Left renal cortex interstitium (tissue), 4 donors: Measurements from ENCODE around the gene TRAK2. TPM values are rescaled to one million over a fixed set of nuclear protein-coding genes. Genes with fewer than 3 reads are reported as not detected.
A peak's percentile ranks its signal among the peaks of the same experiment; 100 is the strongest.

Experiments used
- DNase-seq, 4 donors: peaks; one replicate each; pipeline ENCODE4 v3.0.0-alpha.2; 2013; ENCODE audit warnings: low read depth in 4 of 4, low spot score in 2 of 4, missing footprints in 1 of 4
- polyA plus RNA-seq, 4 donors: library from polyadenylated mRNA; unstranded; fragments of 120-200 nt; gene quantifications; one replicate each; pipeline ENCODE4 v1.2.1, GENCODE V29; 2013; ENCODE audit not compliant: insufficient read length in 4 of 4

Gene TRAK2
- polyA plus RNA-seq, 4 donors: 37.4 to 46.8 (median 41.7) TPM

DNA sequence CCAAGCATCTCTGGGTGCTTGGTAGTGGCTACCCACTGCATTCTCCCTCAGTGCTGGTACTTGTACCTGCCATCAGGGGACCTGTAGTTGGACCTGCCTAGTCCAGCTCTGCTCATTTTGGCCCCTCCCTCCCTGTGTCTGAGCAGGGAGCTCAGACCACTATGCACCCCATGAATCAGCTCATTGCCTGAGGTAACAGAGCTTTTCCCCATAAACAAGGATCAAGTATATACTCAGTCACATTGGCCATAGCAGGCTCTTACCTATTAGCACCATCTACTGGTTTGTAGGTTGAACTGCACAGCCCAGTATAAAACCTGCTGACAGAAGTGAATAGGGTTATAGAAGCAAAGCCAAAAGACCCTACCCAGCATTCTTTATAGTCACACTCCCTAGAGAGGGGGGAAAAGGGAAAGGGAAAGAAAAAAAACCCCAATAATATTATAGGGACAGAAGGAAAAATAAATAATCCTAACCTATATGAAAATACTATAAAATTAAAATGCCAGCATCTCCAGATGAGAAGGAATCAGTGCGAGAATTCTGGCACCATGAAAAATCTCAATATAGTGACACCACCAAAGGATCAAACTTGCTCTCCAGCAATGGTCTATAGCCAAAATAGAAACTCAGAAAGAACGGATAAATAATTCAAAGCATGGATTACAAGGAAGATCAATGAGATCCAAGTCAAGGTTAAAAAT, 87.2 kb downstream of the TRAK2 start:
- no peak for DNase-seq

DNA sequence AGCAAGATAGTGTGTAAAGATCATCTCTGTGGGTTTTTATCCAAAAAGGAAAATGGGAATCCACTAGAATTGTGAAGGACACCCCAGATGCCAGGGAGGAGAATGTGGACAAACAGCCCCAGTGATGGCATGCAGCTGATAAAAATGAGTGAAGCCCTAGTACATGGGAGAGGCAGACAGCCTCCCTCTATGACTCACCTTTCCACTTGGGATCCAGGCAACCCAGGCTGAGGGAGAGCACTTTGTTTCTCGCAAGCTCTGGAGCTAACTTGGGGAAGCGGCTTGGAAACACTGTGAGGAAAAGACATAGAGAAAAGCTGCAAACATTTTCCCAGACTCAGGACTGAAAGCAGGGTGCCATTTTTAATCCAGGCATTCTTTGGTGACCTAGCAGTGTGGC, 88.9 kb downstream of the TRAK2 start:
- no peak for DNase-seq

DNA sequence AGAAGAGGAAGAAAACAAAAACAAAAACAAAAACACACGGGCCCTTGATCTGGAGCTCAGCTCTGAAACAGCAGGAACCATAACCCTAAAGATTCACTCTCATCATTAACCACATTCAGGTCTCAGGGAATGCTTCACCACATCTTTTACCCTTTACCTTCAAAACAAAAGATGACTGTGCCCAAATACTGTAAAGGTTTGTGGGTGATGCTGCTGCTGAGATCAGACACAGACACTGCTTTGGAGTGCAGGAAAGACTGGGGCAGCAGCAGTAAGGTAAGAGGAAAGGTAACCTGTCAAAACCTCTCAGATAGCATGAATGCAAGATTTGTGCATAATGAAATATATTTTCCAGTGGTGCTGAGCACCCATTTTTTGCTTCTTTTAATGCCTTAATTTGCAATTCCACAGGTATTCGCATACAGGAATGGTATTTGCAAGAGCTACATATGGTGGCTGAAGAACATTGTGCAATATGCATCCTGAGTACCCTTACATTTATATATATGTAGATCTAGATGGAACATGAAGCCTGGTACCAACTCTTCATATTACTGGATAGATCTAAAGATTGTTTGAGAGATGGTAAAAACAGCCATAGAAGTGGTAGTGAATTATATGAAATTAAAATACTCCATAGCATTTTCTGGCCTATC, 90.1 kb downstream of the TRAK2 start:
- no peak for DNase-seq

DNA sequence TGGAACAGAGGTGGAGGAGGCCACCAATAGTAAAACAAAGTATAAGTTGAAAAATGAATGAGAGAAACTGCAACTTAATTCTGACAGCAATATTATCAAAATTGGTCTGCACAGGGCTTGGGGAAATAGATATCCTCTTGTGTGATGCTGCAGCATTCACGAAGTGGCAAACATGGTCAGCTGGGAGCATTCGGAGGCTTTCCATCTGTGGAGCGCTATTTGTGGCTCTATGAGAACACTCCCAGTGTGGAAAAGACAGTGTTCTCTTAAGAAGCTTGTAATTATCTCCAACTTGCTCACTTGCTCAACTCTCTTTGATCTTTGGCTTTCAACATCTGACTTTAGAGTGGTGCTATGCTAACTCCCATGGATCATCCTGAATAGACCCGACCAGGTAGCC, 91.0 kb downstream of the TRAK2 start:
- DNase-seq: no peak

DNA sequence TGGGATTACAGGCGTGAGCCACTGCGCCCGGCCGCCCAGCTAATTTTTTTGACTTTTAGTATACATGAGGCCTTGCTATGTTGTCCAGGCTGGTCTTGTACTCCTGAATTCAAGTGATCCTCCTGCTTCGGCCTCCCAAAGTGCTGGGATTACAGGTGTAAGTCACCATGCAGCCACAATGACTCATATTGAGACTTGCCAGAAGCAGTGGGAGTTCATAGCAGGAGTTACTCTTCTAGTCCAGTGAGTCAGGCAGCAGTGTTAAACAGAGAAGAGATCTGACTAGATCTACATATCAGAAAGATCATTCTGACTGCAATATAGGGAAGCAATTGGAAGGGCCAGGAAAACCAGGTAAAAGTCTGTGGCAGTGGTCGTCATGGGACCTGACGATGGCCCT, 92.6 kb downstream of the TRAK2 start:
- DNase-seq: no peak

DNA sequence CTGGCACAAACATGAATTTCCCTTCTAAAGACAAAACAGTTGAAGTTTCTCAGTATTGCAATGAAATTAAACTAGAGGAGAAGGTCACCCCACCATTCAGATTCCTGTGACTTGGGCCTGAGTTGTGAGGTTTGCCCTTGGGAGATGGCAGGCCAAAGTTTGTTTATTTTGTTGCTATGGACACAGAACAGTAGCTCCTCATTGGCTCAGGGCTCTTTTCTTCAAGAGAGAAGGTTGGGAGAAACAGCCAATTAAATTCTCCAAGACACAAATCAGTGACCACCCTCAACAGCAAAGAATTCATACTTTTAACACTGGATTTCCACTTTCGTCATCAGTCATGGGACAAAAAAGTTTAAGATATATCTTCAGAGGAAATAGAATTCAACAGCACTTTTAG, 94.0 kb downstream of the TRAK2 start, which contains the start of gene FLACC1:
Gene FLACC1, minus strand, starts transcription at position 125 of the 400 bp plus-strand sequence. CDS start 5,941 bp downstream, outside the sequence.
- DNase-seq: peak; percentile 63 to 80 (median 68)

DNA sequence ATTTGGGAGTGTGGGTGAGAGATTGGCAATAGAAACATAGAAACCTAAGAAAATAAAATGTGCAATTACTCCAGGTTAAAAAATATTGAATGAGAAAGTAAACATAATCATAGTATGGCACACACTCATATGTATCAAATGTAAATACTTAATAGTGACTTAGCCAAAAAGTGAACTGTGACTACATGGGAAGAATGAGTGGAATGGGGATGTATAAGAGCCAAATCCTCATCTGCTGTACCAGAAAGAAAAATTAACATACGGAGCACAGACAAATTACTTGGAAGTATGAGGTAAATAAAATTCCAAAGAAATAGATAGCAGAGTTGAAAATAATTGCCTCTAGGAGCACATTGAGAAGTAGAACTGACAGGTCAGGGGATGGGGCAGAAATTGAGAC, 98.1 kb downstream of the TRAK2 start:
- no peak for DNase-seq

DNA sequence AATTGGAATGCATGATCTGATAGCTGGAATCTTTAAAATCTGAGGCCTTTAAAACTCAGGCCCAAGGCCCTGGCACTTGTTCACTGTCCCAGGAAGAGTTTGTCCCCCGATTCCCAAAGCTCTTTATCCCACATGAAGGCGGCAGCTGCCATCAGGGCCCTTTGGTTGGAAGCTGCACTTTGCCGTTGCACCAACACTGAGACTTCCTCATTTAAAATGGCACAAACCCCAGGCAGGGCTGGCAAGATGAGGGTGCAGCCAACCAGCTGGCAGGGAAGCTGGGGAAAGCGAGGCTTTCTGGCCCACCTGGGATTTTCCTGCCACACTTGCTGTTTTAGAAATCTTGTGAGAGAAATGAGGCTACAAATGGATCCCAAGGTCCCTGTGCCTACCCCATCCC, 100.4 kb downstream of the TRAK2 start:
- no peak for DNase-seq

DNA sequence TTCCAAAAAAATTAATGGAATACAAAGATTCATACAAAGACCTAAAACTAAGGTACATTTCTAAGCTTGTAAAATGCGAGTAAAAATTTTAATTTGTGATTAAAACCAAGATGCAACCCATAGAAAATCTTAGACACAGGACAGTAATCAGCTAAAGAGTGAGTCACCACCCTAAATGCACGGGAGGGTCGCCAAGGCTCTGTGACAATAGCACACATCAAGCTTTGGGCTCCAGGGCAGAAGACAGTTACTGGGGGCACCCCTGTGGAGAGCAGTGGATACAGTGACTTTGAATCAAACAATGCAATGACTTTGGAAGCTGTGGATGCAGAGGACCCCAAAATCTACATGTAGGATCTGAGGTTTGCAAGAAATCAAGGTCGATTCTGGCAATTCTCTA, 101.7 kb downstream of the TRAK2 start:
- no peak for DNase-seq

DNA sequence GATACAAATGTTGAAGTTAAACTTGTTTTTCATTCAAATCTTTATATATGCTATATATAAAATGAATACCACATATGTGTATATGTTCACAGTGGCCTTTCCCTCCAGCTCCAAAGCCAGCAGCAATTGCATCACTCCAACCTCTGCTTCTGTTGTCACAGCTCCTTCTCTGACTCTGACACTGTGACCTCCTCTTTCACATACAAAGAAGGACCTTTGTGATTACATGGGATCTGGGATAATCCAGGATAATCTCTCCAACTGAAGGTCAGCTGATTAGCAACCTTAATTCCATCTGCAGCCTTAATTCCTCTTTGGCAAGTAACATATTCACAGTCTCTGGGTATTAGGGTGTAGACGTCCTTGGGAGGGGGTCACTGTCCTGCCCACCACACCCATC, 102.5 kb downstream of the TRAK2 start:
- no peak for DNase-seq

DNA sequence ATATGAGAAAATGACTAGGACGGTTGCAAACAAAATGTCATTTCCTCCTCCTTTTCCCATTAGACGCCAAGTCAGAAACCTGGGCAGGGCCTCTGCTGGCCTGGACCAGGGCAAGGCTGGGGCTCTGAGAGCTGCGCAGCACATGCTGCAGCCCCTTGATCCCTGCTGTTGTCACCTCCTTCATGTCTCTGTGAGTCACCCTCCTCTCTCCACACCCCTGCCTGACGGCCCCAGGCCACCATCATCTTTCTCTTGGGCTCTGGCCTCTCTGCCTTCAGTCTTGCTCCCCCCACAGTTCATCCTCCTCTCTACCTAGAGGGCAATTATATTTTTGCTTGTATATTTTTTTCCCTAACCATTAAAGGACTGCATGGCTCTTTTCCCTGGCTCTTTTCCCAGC, 104.1 kb downstream of the TRAK2 start:
- no peak for DNase-seq

DNA sequence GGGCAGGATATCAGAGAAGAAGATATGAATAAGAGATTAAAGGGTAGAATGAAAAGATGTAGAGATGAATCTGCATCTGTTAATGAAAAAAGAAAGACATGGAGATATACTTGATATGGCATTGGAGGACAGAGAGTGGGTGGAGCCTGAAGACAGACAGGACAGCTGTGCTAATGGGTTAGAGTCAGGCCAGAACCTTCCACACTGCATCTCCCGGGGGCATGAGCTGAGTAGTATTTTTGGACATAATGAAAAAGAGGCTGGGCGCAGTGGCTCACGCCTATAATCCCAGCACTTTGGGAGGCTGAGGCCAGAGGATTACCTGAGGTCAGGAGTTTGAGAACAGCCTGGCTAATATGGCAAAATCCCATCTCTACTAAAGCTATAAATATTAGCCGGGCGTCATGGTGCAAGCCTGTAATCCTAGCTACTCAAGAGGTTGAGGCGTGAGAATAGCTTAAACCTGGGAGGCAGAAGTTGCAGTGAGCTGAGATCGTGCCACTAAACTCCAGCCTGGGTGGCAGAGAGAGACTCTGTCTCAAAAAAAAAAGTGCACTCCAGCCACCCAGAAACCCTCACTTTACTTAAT, 105.5 kb downstream of the TRAK2 start:
- no peak for DNase-seq

DNA sequence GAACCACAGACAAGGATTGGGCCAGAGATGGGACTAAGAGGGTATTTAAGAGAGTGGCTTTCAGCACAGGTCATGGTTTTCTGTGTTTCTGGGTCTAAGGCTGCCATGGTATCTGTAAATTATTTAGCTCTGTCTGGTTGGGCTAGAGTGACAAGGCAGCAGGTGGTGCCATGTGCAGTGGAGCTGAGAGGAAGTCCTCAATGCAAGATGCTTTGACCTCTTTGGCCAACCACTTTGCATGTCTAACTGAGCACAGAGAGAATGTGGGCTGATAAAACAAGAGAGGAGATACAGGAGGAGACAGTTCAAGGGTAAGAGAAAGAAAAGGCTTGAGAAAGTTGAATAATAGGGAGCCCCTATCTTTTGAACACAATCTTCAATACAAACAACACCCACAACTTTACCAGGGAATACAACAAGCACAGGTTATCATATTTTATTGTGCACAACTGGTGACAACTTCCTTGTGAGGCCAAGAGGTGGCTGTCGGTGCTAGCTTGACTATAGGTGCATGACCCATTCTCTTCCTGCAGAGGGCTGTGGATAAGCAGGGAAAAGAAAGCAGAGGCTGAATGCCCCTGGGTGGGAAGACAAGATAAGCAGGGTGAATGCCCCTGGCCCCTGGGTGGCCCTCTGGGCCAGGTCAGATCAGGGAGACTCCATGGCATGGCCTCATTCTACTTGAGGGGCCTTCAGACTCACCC, 106.4 kb downstream of the TRAK2 start:
- DNase-seq: no peak

DNA sequence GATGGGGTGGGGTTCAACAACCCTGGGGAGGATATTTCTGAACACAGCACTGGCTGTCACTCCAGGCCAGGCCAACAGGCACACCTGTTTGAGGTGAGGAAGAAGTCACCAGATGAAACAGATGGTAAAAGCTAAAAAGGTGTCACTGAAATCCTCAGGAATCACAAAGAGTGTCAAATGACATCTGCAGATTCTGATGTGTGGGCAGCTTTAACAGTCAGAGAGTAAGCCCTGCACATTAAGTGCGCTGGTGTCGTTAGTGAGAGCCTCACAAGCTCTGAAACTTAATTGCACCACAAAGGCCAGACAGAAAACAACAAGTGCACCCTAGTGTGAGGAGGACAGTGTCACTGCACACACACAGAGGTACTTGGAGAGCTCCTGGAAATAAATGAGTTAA, 107.7 kb downstream of the TRAK2 start:
- DNase-seq: no peak

DNA sequence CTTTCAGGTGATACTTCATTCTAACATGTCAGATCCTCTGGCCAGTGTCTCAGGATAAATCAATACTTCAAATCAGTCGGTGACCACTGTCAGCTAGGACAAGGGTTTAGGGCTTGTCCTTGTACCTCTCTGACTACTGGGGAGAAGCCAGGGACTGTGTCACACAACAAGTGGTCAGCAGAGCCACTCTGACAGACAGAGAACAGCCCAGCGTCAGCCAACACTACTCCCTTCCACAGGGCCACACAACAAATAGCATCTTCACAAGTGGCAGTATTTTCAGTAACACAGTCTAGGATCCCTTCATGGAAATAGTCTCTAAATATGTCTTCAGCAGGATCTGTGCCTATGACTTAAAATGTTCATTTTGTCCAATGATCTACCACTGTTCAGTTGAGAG, 108.3 kb downstream of the TRAK2 start:
- no peak for DNase-seq

DNA sequence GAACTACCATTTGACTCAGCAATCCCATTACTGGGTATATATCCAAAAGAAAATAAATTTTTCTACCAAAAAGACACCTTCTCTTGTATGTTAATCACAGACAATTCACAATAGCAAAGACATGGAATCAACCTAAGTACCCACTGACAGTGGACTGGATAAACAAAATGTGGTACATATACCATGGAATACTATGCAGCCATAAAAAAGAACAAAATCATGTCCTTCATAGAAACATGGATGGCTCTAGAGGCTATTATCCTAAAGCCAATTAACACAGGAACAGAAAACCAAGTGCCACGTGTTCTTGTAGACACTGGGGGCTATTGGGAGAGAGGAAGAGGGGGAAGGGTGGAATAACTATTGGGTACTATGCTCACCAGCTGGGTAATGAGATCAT, 121.8 kb downstream of the TRAK2 start:
- DNase-seq: no peak

DNA sequence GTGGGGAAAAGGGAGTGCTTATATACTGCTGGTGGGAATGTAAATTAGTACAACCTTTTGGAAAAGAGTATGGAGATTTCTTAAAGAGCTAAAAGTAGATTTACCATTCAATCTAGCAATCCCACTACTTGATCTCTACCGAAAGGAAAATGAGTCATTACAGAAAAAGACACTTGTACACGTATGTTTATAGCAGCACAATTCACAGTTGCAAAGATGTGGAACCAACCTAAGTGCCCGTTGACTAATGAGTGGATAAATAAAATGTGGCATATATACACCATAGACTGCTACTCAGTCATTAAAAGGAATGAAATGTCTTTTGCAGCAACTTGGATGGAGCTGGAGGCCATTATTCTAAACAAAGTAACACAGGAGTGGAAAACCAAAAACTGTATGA, 123.6 kb downstream of the TRAK2 start:
- DNase-seq: no peak
